NCI-H1436 treated with DMSO at 0.1 percent for 48 hours (cell line): ENCODE data around the gene ADAMTS2.

ENCODE experiments used
- DNase-seq: peaks from one replicate; lab custom pipeline; 2025; lab: John Stamatoyannopoulos, UW

ADAMTS2 gene

GRCh38 chr5:179137643-179138567 is 207.4 kb downstream of the ADAMTS2 start:
- no peak for DNase-seq

GRCh38 chr5:179137016-179137642 is 208.1 kb downstream of the ADAMTS2 start:
- DNase-seq, result no peak

- no peak for DNase-seq
Observed at GRCh38 chr5:179135441-179136215, 209.6 kb downstream of the ADAMTS2 start.

GRCh38 chr5:179135006-179135405 is 210.3 kb downstream of the ADAMTS2 start:
- no peak for DNase-seq

- no peak for DNase-seq
Observed at GRCh38 chr5:179134511-179134910, 210.8 kb downstream of the ADAMTS2 start.

GRCh38 chr5:179132586-179133355 is 212.5 kb downstream of the ADAMTS2 start:
- DNase-seq, result no peak

- no peak for DNase-seq
Observed at GRCh38 chr5:179131886-179132585, 213.2 kb downstream of the ADAMTS2 start.

- no peak for DNase-seq
Observed at GRCh38 chr5:179131321-179131835, 213.9 kb downstream of the ADAMTS2 start.

- no peak for DNase-seq
Observed at GRCh38 chr5:179130101-179130681, 215.1 kb downstream of the ADAMTS2 start.

- DNase-seq, result no peak
Observed at GRCh38 chr5:179129607-179130071, 215.6 kb downstream of the ADAMTS2 start.

- DNase-seq, result no peak
Observed at GRCh38 chr5:179128976-179129375, 216.3 kb downstream of the ADAMTS2 start.

- no peak for DNase-seq
Observed at GRCh38 chr5:179128041-179128365, 217.3 kb downstream of the ADAMTS2 start.

- no peak for DNase-seq
Observed at GRCh38 chr5:179127136-179128040, 217.9 kb downstream of the ADAMTS2 start.

GRCh38 chr5:179126506-179126991 is 218.7 kb downstream of the ADAMTS2 start:
- no peak for DNase-seq

GRCh38 chr5:179125789-179126505 is 219.3 kb downstream of the ADAMTS2 start:
- DNase-seq, result no peak

GRCh38 chr5:179124853-179125788 is 220.1 kb downstream of the ADAMTS2 start:
- no peak for DNase-seq

- no peak for DNase-seq
Observed at GRCh38 chr5:179124273-179124852, 220.9 kb downstream of the ADAMTS2 start.
